Gastroesophageal sphincter (tissue), 4 donors: ENCODE data around the gene IGLL5. TPM values are rescaled to one million over a fixed set of nuclear protein-coding genes. Genes with fewer than 3 reads are reported as not detected.

Source experiments
- ATAC-seq: fragments of 150-250 bp; one replicate; pipeline ENCODE4 v1.9.1; 2016; ENCODE audit warnings: mild to moderate bottlenecking, moderate library complexity
- H3K27ac ChIP-seq, 4 donors: fragments of 200-600 bp; sonication (generic) in 3 of 4; 1 replicate in 3 of 4; 2 replicates in 1 of 4; pipeline ENCODE4 v1.5.1; 2016 to 2019
- H3K27me3 ChIP-seq: fragments of 200-600 bp; sonication (generic); one replicate; pipeline ENCODE4 v1.5.1; 2019
- H3K36me3 ChIP-seq, 2 donors: fragments of 200-600 bp; sonication (generic); one replicate each; pipeline ENCODE4 v1.5.1; 2019; ENCODE audit warnings: control low read depth in 1 of 2
- H3K4me1 ChIP-seq, 3 donors: fragments of 200-600 bp; sonication (generic); 1 replicate in 2 of 3; 2 replicates in 1 of 3; pipeline ENCODE4 v1.5.1; 2016 to 2019; ENCODE audit warnings: control low read depth in 2 of 3
- H3K4me3 ChIP-seq, 2 donors: fragments of 200-600 bp; sonication (generic); one replicate each; pipeline ENCODE4 v1.5.1; 2019; ENCODE audit warnings: mild to moderate bottlenecking in 1 of 2, moderate library complexity in 1 of 2
- H3K9me3 ChIP-seq, 3 donors: fragments of 200-600 bp; sonication (generic); one replicate each; pipeline ENCODE4 v1.5.1; 2017 to 2019; ENCODE audit warnings: control low read depth in 2 of 3
- CTCF ChIP-seq, 4 experiments: fragments of 200-600 bp in 2 of 4; fragments of 450-650 bp in 2 of 4; sonication (generic) in 1 of 4; IDR thresholded peaks; one replicate each; pipeline ENCODE4 v1.5.1; 2017 to 2019; ENCODE audit warnings: antibody characterized with exemption in 4 of 4, mild to moderate bottlenecking in 2 of 4, moderate library complexity in 2 of 4
- EP300 ChIP-seq: sonication (generic); formaldehyde crosslinking; IDR thresholded peaks from one replicate; pipeline ENCODE4 v1.6.1; 2017; ENCODE audit warnings: antibody characterized with exemption, mild to moderate bottlenecking
- POLR2A ChIP-seq, 2 donors: fragments of 450-650 bp; IDR thresholded peaks; one replicate each; pipeline ENCODE4 v1.6.1; 2017; ENCODE audit warnings: antibody characterized with exemption in 2 of 2, mild to moderate bottlenecking in 2 of 2, moderate library complexity in 1 of 2
- POLR2AphosphoS5 ChIP-seq: sonication (generic); formaldehyde crosslinking; IDR thresholded peaks from one replicate; pipeline ENCODE4 v1.6.1; 2017; ENCODE audit warnings: antibody characterized with exemption
- WGBS, 2 donors: methylation state at CpG; one replicate each; pipeline ENCODE4 v1.1.5; 2018; ENCODE audit warnings: low coverage in 1 of 2; 5-methylcytosine and 5-hydroxymethylcytosine counted together
- total RNA-seq, 4 donors: library from RNA; depleted of rRNA; stranded (reverse); fragments of >200 nt; gene quantifications; one replicate each; pipeline ENCODE4 v1.1.0, GENCODE V29; 2016

Gene IGLL5
- total RNA-seq, 4 donors from 2014 or later = 4.1 TPM; not detected in 3

- no peak for ATAC-seq
- H3K27me3 ChIP-seq = peaks cover 53% of the 10 kb centered on the region
- peaks cover 0 to 5% (median 0%) of the 10 kb centered on the region in 3 donors for H3K4me1 ChIP-seq
- no peaks in the 10 kb centered on the region for H3K36me3 ChIP-seq
- H3K9me3 ChIP-seq = no peaks in the 10 kb centered on the region
- H3K27ac ChIP-seq = no peak overlapping the region
- no peak for TF ChIP-seq EP300
- no peak for TF ChIP-seq POLR2A (IDR thresholded peaks at IDR 0.05)
- no peak for TF ChIP-seq CTCF (IDR thresholded peaks at IDR 0.05)
- no peak for TF ChIP-seq POLR2AphosphoS5
- no peak overlapping the region for H3K4me3 ChIP-seq
- 80 to 89% methylated on average over 1 to 3 of the region's 9 CpGs for WGBS, 2 donors
These were observed 43.2 kb downstream of the IGLL5 start for GRCh38 chr22:22930571-22931556.

GRCh38 chr22:22931557-22932270 lies 44.1 kb downstream of the IGLL5 start:
- H3K4me3 ChIP-seq = no peak overlapping the region
- ATAC-seq = no peak
- H3K9me3 ChIP-seq = no peaks in the 10 kb centered on the region
- H3K36me3 ChIP-seq = no peaks in the 10 kb centered on the region
- H3K4me1 ChIP-seq = peaks cover 0 to 5% (median 0%) of the 10 kb centered on the region in 3 donors
- no peak overlapping the region for H3K27ac ChIP-seq
- TF ChIP-seq POLR2AphosphoS5 = no peak
- TF ChIP-seq POLR2A (IDR thresholded peaks at IDR 0.05) = no peak
- TF ChIP-seq EP300 = no peak
- no peak for TF ChIP-seq CTCF (IDR thresholded peaks at IDR 0.05)
- H3K27me3 ChIP-seq = peaks cover 49% of the 10 kb centered on the region
- 65 to 92% methylated on average over 4 to 7 of the region's 14 CpGs for WGBS, 2 donors

GRCh38 chr22:22932512-22932941 lies 44.9 kb downstream of the IGLL5 start:
- peaks cover 0 to 5% (median 0%) of the 10 kb centered on the region in 3 donors for H3K4me1 ChIP-seq
- TF ChIP-seq CTCF (IDR thresholded peaks at IDR 0.05) (no peak), EP300 (no peak), POLR2A (IDR thresholded peaks at IDR 0.05) (no peak), POLR2AphosphoS5 (no peak)
- no CpG with 5 or more reads among the region's 6 CpGs for WGBS, 2 donors
- H3K27ac ChIP-seq = no peak overlapping the region
- ATAC-seq = no peak
- no peaks in the 10 kb centered on the region for H3K9me3 ChIP-seq
- H3K4me3 ChIP-seq = no peak overlapping the region
- peaks cover 41% of the 10 kb centered on the region for H3K27me3 ChIP-seq
- H3K36me3 ChIP-seq = no peaks in the 10 kb centered on the region

- H3K27me3 ChIP-seq = peaks cover 34% of the 10 kb centered on the region
- H3K4me3 ChIP-seq = no peak overlapping the region
- H3K27ac ChIP-seq = no peak overlapping the region
- H3K36me3 ChIP-seq = no peaks in the 10 kb centered on the region
- 79% methylated on average over 2 of the region's 8 CpGs; no CpG with 5 or more reads in 1 of the 2 donors for WGBS, 2 donors
- H3K4me1 ChIP-seq = peaks cover 0 to 5% (median 0%) of the 10 kb centered on the region in 3 donors
- ATAC-seq = no peak
- no peaks in the 10 kb centered on the region for H3K9me3 ChIP-seq
- TF ChIP-seq EP300 (no peak), POLR2AphosphoS5 (no peak), CTCF (IDR thresholded peaks at IDR 0.05) (no peak), POLR2A (IDR thresholded peaks at IDR 0.05) (no peak)
These were observed 45.6 kb downstream of the IGLL5 start for GRCh38 chr22:22933100-22933806.
